Body of pancreas (tissue), 4 donors: Measurements from ENCODE around the gene DEGS1.

Source experiments
- POLR2A ChIP-seq, 3 donors: fragments of 450-650 bp; IDR thresholded peaks; one replicate each; pipeline ENCODE4 v1.6.1; 2016; ENCODE audit warnings: antibody characterized with exemption in 3 of 3, mild to moderate bottlenecking in 2 of 3
- TF ChIP-seq, protein P1 (sequence below), 7 experiments: fragments of 450-650 bp in 4 of 7; fragments of 200-600 bp in 3 of 7; sonication (generic) in 3 of 7; IDR thresholded peaks; one replicate each; pipeline ENCODE4 v1.5.1; 2016 to 2019; ENCODE audit warnings: antibody characterized with exemption in 7 of 7

DNA sequence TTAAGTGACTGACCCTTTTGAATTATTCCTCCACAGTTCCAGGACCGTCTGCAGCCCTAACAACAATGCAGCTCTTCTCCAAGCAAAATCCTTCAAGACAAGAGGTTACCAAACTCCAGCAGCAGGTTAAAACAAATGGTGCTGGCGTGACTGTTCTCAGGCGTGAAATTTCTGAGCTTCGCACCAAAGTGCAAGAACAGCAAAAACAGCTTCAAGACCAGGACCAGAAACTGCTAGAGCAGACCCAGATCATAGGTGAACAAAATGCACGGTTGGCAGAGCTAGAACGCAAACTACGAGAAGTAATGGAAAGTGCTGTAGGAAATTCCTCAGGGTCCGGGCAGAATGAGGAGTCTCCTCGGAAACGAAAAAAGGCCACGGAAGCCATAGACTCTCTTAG, 25.7 kb upstream of the DEGS1 start:
- no peak for TF ChIP-seq POLR2A (IDR thresholded peaks at IDR 0.05)
- TF ChIP-seq, protein P1, sequence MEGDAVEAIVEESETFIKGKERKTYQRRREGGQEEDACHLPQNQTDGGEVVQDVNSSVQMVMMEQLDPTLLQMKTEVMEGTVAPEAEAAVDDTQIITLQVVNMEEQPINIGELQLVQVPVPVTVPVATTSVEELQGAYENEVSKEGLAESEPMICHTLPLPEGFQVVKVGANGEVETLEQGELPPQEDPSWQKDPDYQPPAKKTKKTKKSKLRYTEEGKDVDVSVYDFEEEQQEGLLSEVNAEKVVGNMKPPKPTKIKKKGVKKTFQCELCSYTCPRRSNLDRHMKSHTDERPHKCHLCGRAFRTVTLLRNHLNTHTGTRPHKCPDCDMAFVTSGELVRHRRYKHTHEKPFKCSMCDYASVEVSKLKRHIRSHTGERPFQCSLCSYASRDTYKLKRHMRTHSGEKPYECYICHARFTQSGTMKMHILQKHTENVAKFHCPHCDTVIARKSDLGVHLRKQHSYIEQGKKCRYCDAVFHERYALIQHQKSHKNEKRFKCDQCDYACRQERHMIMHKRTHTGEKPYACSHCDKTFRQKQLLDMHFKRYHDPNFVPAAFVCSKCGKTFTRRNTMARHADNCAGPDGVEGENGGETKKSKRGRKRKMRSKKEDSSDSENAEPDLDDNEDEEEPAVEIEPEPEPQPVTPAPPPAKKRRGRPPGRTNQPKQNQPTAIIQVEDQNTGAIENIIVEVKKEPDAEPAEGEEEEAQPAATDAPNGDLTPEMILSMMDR (IDR thresholded peaks at IDR 0.05), result no peak
